Right atrium auricular region (tissue), 2 donors: ENCODE results near the gene ZDHHC8. TPM values are rescaled to one million over a fixed set of nuclear protein-coding genes. Genes with fewer than 3 reads are reported as not detected.

Experiments
- DNase-seq: peaks from one replicate; pipeline ENCODE4 v3.0.0-alpha.2; 2019; ENCODE audit warnings: low spot score
- H3K27ac ChIP-seq, 2 donors: fragments of 200-600 bp; sonication (generic); 1 replicate in 1 of 2; 2 replicates in 1 of 2; pipeline ENCODE4 v1.5.1; 2016 to 2019
- H3K27me3 ChIP-seq, 2 donors: fragments of 200-600 bp; sonication (generic); one replicate each; pipeline versions ENCODE4 v1.5.1 to v1.6.0; 2017 to 2019
- H3K36me3 ChIP-seq: fragments of 200-600 bp; sonication (generic); one replicate; pipeline ENCODE4 v1.5.1; 2016
- H3K4me1 ChIP-seq, 2 donors: fragments of 200-600 bp; sonication (generic); one replicate each; pipeline versions ENCODE4 v1.5.1 to v1.6.0; 2017 to 2019
- H3K4me3 ChIP-seq, 2 donors: fragments of 200-600 bp; sonication (generic); 1 replicate in 1 of 2; 2 replicates in 1 of 2; pipeline ENCODE4 v1.5.1; 2017 to 2019; ENCODE audit warnings: mild to moderate bottlenecking in 1 of 2, moderate library complexity in 1 of 2
- H3K9me3 ChIP-seq, 2 donors: fragments of 200-600 bp; sonication (generic); one replicate each; pipeline ENCODE4 v1.5.1; 2019
- total RNA-seq, 2 donors: library from RNA; depleted of rRNA; stranded (reverse); fragments of >200 nt; gene quantifications; one replicate each; pipeline ENCODE4 v1.1.0, GENCODE V29; 2016
- TF ChIP-seq, protein P1 (sequence below), 2 donors: fragments of 200-600 bp; sonication (generic); IDR thresholded peaks; one replicate each; pipeline ENCODE4 v1.5.1; 2019; ENCODE audit warnings: antibody characterized with exemption in 2 of 2

ZDHHC8 gene
- total RNA-seq, 2 donors from 2014 or later: 13.5 to 16.6 TPM

DNA sequence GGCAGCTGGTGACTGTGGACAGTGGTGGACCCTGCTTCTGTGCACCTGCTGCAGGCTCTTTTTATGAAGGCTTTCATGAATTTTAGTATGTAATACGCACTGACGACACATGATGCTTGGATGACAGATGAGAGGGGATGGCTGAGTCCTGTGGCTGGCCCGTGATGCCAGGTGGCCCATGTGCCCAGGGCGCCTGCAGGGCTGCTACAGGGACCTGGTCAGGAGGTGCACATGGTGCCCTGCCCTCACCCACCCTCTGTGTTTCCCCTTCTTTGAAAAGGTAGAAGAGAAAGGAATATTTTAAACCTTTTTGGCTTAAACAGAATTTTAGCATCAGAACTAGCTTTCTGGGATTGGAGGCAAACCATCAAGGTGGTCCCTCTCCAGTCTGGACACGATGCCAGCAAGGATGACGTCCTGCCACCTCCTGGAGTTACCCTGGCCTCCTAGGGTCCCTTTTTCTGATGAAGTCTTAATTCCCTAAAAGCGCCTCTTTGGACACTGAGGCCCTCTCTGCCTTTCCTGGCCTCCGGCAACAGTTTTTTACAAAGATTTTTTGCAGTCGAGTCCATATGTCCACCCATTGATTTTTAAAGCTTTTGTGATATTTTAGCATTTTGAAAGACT lies 21.1 kb upstream of the ZDHHC8 start:
- Histone ChIP-seq H3K36me3 (peaks cover 95% of the 10 kb centered on the region), H3K4me3 (no peak overlapping the region), H3K4me1 (peaks cover 0 to 3% of the 10 kb centered on the region in 2 donors), H3K27me3 (no peaks in the 10 kb centered on the region), H3K27ac (no peak overlapping the region), H3K9me3 (no peaks in the 10 kb centered on the region)
- no peak for DNase-seq
- TF ChIP-seq, protein P1, sequence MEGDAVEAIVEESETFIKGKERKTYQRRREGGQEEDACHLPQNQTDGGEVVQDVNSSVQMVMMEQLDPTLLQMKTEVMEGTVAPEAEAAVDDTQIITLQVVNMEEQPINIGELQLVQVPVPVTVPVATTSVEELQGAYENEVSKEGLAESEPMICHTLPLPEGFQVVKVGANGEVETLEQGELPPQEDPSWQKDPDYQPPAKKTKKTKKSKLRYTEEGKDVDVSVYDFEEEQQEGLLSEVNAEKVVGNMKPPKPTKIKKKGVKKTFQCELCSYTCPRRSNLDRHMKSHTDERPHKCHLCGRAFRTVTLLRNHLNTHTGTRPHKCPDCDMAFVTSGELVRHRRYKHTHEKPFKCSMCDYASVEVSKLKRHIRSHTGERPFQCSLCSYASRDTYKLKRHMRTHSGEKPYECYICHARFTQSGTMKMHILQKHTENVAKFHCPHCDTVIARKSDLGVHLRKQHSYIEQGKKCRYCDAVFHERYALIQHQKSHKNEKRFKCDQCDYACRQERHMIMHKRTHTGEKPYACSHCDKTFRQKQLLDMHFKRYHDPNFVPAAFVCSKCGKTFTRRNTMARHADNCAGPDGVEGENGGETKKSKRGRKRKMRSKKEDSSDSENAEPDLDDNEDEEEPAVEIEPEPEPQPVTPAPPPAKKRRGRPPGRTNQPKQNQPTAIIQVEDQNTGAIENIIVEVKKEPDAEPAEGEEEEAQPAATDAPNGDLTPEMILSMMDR (IDR thresholded peaks at IDR 0.05): no peak

DNA sequence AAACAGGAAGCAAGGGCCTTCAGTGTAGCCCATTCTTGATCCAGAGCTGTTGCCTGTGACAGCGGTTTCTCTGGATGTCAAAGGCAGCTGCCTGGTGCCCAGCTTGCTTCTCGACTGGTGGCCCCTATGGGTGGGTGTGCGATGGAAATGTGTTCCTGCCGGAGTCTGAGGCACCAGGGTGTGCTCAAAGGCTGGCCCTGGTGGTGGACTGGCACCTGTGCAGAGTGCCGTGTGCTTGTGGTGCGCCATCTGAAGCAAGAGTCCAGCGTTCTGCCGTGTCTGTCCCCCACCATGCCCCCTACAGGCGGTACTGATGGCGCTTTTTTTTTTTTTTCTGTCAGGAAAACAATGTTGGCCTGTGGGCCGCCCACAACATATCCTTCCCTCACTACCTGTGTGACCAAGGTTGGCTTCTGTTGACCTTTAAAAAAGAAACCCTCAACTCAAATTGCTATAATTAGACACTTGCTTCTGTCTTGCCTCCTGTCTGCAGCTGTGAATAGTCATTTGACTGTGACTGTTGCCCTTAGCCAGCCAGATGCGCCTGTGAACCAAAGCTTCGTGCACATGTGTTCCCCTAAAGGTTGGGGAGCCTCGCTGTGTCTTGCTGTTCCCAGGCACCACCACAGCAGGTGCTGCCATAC lies 20.4 kb upstream of the ZDHHC8 start:
- DNase-seq: no peak
- Histone ChIP-seq H3K36me3 (peaks cover 88% of the 10 kb centered on the region), H3K27me3 (no peaks in the 10 kb centered on the region), H3K4me1 (peaks cover 0 to 10% of the 10 kb centered on the region in 2 donors), H3K4me3 (no peak overlapping the region), H3K27ac (no peak overlapping the region), H3K9me3 (no peaks in the 10 kb centered on the region)
- TF ChIP-seq, protein P1 (IDR thresholded peaks at IDR 0.05): peak in 1 of 2 donors; percentile 42

DNA sequence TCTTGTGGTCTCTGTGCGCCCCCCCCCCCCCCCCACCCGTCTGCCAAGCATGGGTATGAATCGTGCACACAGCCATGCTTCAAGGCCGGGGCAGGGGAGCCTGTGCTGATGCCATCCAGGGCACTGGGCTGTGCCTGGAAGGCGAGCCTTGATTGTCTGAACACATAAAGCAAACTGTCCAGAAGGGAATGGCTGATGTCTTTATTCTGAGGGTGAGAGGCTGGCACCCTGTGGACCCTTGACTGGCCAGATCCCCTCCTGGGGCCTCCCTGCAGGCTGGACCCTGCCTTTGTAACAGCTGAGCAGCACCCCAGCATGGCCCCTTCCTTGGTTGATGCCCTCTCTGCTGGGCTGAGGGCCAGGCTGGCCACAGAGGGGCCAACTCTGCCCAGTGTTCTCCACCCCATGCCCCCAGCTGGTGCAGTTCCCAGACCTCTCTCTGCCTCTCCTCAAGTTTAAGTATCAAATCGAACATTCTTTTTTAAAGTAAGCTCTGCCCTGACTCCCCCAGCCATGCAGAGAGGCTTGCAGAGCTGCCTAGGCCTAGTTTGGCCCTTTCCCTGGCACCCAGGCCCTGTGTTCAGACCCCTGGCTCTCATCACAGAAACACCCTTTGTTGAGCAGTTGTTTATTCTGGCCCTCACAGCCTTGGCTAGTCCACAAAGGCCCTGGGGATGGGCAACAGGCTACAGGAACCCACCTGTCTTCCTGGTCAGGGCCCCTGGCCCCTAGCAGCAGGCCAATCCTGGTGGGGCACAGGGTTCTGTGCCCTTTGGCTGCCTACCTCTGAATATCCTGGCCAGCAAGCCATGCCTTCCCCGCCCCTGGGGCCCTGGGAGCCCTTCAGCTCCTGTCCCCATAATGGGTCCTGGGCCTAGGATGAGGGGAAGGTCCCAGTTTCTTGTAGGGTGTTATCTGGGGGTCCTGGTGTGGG lies 19.6 kb upstream of the ZDHHC8 start:
- Histone ChIP-seq H3K27ac (no peak overlapping the region), H3K4me1 (peaks cover 0 to 18% of the 10 kb centered on the region in 2 donors), H3K27me3 (no peaks in the 10 kb centered on the region), H3K36me3 (peaks cover 81% of the 10 kb centered on the region), H3K9me3 (no peaks in the 10 kb centered on the region), H3K4me3 (no peak overlapping the region)
- DNase-seq: no peak
- TF ChIP-seq, protein P1 (IDR thresholded peaks at IDR 0.05): no peak

DNA sequence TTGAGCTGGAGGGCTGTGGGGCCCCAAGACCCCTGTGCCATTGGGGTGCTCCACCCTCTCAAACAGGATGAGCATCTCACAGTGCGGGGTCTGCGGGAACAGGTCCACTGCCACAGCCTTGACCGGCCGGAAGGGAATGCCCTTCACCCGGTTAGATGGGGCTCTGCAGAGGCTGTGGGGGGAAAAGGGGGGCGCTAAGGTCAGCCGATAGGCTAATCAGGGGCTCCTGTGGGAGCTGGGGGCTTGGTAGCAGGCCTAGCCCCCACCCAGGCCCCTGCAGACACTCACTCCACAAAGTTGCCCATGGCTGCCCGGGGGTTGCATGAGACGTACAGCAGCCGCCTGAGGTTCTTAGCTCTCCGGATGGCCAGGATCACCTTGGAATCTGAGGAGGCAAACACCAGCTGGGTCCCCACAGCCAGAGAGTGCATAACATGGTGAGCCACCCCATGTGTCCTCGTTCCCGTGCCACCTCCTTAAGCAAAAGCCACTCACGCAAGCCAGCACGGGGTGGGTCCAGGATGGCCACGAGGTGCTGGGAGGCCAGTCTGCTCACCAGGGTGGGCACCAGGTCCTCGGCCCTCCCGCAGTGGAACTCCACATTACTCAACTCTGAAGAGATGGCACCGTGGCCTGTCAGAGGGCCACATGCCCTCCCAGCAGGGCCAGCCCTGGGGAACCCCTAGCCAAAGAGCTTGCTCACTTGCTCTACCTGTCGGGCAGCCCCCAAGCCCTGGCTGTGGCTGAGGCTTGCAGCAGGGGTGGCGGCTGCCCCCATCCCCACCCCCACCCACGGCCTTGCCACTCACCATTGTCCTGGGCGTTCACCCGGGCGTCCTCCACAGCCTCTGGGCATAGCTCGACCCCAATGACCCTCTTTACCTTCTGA lies 18.7 kb upstream of the ZDHHC8 start:
- H3K27ac ChIP-seq: no peak overlapping the region
- H3K36me3 ChIP-seq: peaks cover 71% of the 10 kb centered on the region
- H3K27me3 ChIP-seq: no peaks in the 10 kb centered on the region
- no peak for DNase-seq
- H3K4me3 ChIP-seq: no peak overlapping the region
- H3K9me3 ChIP-seq: no peaks in the 10 kb centered on the region
- peaks cover 0 to 21% of the 10 kb centered on the region in 2 donors for H3K4me1 ChIP-seq
- TF ChIP-seq, protein P1 (IDR thresholded peaks at IDR 0.05): no peak
